CD4-positive, CD25-positive, alpha-beta regulatory T cell (primary cell): ENCODE results near the gene ASPN. TPM values are rescaled to one million over a fixed set of nuclear protein-coding genes. Genes with fewer than 3 reads are reported as not detected.

Source experiments
- polyA plus RNA-seq, 4 donors: library from polyadenylated mRNA; unstranded; fragments of 300-500 nt; fragmentation: Illumina TruSeq; gene quantifications; one replicate each; pipeline ENCODE4 v1.2.3, GENCODE V29; 2021
- total RNA-seq: library from RNA; stranded (reverse); gene quantifications from one replicate; pipeline ENCODE4 v1.2.3, GENCODE V29; 2022

Gene ASPN
- total and polyA plus RNA-seq, 5 donors from 2014 or later, result not detected

Other genes with a start within 250 kb of the ASPN start
- 67.1 TPM for gene IARS1, start 188.8 kb downstream of the ASPN start, total RNA-seq
- 10 to 100 TPM; 51.1 to 58.2 (median 51.6) TPM for gene IARS1, start 188.8 kb downstream of the ASPN start, polyA plus RNA-seq
- gene NOL8, start 157.2 kb downstream of the ASPN start, total RNA-seq, result 58.7 TPM
- gene NOL8, start 157.2 kb downstream of the ASPN start, polyA plus RNA-seq, result 10 to 100 TPM; 23.5 to 28.5 (median 26.6) TPM
- 6.1 TPM for gene CENPP, start 156.6 kb downstream of the ASPN start, total RNA-seq
- 1 to 10 TPM; 2.7 to 5.3 (median 3.8) TPM for gene CENPP, start 156.6 kb downstream of the ASPN start, polyA plus RNA-seq
- 0.86 TPM for gene OGN, start 77.9 kb downstream of the ASPN start, total RNA-seq
- gene OGN, start 77.9 kb downstream of the ASPN start, polyA plus RNA-seq, result 1 to 10 TPM in 1 of 4 donors, under 1 TPM in 3; 0.30 to 1.3 (median 0.61) TPM
- gene OMD, start 58.0 kb downstream of the ASPN start, total RNA-seq, result not detected
- under 1 TPM in 1 of 4 donors, not detected in 3; 0.13 TPM for gene OMD, start 58.0 kb downstream of the ASPN start, polyA plus RNA-seq
- gene ECM2, start 53.5 kb upstream of the ASPN start, total RNA-seq, result not detected
- not detected for gene ECM2, start 53.5 kb upstream of the ASPN start, polyA plus RNA-seq
- 9.2 TPM for gene IPPK, start 187.6 kb upstream of the ASPN start, total RNA-seq
- gene IPPK, start 187.6 kb upstream of the ASPN start, polyA plus RNA-seq, result 1 to 10 TPM; 3.8 to 5.9 (median 5.4) TPM